Measurements from ENCODE around the gene LYPD3.

- TF ChIP-seq POLR2A (IDR thresholded peaks at IDR 0.05) = no peak
- no peak for TF ChIP-seq CTCF (IDR thresholded peaks at IDR 0.05 in 4 of 5, conservative IDR thresholded peaks at IDR 0.05 in 1 of 5)
Measured at GRCh38 chr19:43510713-43511112, 45.3 kb upstream of the LYPD3 start.
